ENCODE results near the gene FATE1. TPM values are rescaled to one million over a fixed set of nuclear protein-coding genes. Genes with fewer than 3 reads are reported as not detected.

FATE1 gene
- total RNA-seq, 2 experiments from 2014 or later = not detected

Other genes with a start within 250 kb of the FATE1 start
- gene PASD1, start 152.4 kb upstream of the FATE1 start, total RNA-seq = not detected
- gene PRRG3, start 20.6 kb upstream of the FATE1 start, total RNA-seq = not detected
- gene CNGA2, start 18.7 kb downstream of the FATE1 start, total RNA-seq = not detected
- not detected for gene MAGEA4, start 196.9 kb downstream of the FATE1 start, total RNA-seq

Data from activated CD8-positive, alpha-beta memory T cell treated with anti-CD3 and anti-CD28 coated beads for 36 hours (primary cell).